ENCODE measurements around the gene GTF3C5.

Gene GTF3C5

DNA sequence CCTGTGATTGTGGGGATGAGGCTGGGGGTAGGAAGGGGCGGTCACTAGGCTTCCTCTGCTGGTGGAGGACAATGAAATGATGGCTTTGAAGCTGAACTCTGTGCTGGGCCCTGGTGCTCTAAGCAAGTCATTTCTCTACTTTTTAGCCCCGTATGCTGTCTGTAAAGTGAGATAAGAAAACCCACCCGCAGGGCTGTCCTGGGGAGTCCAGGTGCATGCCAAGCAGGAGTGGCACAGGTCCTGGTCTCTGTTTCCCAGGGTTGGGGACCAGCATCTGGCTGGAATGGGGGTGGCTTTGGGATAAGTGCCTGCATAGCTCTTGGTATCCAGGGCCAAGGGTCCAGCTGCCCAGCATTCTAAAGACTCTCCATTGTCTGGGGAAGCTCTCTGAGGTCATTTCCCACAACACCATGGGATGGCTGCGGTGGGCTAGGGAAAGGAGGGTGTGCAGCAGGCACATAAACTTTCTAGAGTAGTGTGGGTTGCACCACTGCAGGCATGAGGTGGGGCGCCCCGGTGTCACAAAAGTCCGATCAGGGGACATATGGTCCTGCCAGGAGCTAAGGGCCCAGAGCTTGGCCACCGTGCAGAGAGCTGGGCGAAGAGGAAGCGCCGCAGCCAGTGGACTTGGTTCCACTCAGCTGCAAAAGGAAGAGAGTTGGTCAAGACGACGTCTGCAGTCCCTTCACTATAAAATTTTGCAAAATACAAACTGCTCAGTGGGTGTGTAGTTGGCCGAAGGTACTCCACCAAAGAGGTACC is 25.6 kb upstream of the GTF3C5 start:
- H3K27me3 ChIP-seq: peaks cover 21% of the 10 kb centered on the region
- no peak overlapping the region for H3K4me3 ChIP-seq (ENCODE audit: low read depth, low read length)
- no peak for DNase-seq
- no peaks in the 10 kb centered on the region for H3K9me3 ChIP-seq
- no peaks in the 10 kb centered on the region for H3K36me3 ChIP-seq
- TF ChIP-seq, protein P1, sequence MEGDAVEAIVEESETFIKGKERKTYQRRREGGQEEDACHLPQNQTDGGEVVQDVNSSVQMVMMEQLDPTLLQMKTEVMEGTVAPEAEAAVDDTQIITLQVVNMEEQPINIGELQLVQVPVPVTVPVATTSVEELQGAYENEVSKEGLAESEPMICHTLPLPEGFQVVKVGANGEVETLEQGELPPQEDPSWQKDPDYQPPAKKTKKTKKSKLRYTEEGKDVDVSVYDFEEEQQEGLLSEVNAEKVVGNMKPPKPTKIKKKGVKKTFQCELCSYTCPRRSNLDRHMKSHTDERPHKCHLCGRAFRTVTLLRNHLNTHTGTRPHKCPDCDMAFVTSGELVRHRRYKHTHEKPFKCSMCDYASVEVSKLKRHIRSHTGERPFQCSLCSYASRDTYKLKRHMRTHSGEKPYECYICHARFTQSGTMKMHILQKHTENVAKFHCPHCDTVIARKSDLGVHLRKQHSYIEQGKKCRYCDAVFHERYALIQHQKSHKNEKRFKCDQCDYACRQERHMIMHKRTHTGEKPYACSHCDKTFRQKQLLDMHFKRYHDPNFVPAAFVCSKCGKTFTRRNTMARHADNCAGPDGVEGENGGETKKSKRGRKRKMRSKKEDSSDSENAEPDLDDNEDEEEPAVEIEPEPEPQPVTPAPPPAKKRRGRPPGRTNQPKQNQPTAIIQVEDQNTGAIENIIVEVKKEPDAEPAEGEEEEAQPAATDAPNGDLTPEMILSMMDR (IDR thresholded peaks at IDR 0.05; ENCODE audit: low read depth, low read length): no peak
- H3K4me1 ChIP-seq: no peaks in the 10 kb centered on the region; the same call in 1 of the 2 replicates

DNA sequence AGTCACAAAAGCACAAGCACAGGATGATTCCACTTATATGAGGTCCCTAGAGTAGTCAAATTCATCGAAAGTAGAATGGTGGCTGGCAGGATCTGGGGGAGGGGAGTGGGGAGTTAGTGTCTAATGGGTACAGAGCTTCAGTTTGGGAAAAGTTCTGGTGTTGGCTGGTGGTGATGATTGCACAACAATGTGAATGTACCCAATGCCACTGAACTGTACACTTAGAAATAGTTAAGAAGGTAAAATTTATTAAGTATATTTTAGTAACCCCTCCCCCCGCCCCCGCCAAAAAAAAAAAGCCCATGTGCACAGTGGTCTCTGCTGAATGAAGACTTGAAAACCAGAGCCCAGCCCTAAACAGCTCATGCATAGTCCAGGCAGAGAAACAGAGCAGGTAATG is 24.8 kb upstream of the GTF3C5 start:
- Histone ChIP-seq H3K27me3 (peaks cover 14% of the 10 kb centered on the region), H3K4me3 (ENCODE audit: low read depth, low read length) (no peak overlapping the region), H3K36me3 (no peaks in the 10 kb centered on the region), H3K4me1 (no peaks in the 10 kb centered on the region; the same call in 1 of the 2 replicates), H3K9me3 (no peaks in the 10 kb centered on the region)
- TF ChIP-seq, protein P1 (IDR thresholded peaks at IDR 0.05; ENCODE audit: low read depth, low read length): no peak
- no peak for DNase-seq

DNA sequence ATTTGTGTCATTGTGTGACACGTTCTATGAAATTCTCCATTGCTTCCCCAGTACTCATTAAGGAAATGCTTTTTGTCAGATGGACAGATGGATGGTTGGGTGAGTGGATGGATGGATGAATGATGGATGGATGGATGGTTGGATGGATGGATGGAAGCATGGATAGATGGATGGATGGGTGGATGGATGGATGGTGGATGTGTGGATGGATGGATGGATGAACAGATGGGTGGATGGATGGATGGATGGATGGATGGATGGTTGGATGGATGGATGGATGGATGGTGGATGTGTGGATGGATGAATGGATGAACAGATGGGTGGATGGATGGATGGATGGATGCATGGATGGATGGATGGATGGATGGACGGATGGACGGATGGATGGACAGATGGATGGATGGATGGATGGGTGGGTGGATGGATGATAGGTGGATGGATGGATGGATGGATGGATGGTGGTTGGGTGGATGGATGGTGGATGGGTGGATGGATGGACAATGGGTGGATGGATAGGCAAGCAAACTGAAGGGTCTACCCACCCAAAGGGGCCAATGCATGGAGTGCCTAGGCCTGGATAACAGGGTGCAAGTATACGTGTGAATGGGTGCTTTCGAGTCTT is 24.0 kb upstream of the GTF3C5 start:
- TF ChIP-seq, protein P1 (IDR thresholded peaks at IDR 0.05; ENCODE audit: low read depth, low read length): no peak
- Histone ChIP-seq H3K27me3 (peaks cover 11% of the 10 kb centered on the region; the same call in 1 of the 2 replicates), H3K36me3 (no peaks in the 10 kb centered on the region), H3K9me3 (no peaks in the 10 kb centered on the region), H3K4me1 (no peaks in the 10 kb centered on the region; the same call in 1 of the 2 replicates), H3K4me3 (ENCODE audit: low read depth, low read length) (no peak overlapping the region)
- DNase-seq: no peak

- Histone ChIP-seq H3K27me3 (peaks cover 17% of the 10 kb centered on the region; the same call in 1 of the 2 replicates), H3K4me3 (ENCODE audit: low read depth, low read length) (no peak overlapping the region), H3K36me3 (no peaks in the 10 kb centered on the region), H3K4me1 (no peaks in the 10 kb centered on the region; the same call in 1 of the 2 replicates), H3K9me3 (no peaks in the 10 kb centered on the region)
- TF ChIP-seq, protein P1 (IDR thresholded peaks at IDR 0.05; ENCODE audit: low read depth, low read length): no peak
- no peak for DNase-seq
Measured at GRCh38 chr9:133008406-133008805, 22.4 kb upstream of the GTF3C5 start.

DNA sequence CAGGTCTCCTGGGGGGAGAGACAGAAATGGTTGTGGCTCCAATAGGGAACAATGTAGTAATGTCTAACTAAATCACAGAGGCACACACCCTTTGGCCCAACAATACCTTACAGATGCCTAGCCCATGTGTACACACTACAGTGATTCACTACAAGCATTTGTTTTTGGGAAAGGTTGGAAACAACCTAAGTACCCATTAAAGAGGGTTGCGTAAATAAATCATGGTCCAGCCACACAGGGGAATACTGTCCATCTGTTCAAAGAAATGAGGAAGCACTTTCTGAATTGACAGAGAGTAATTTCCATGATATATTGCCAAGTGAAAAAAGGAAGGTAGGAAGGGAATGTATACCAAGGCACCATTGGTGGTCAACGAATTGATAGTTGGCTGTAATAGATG is 22.0 kb upstream of the GTF3C5 start:
- no peaks in the 10 kb centered on the region; the same call in 1 of the 2 replicates for H3K4me1 ChIP-seq
- H3K9me3 ChIP-seq: no peaks in the 10 kb centered on the region
- TF ChIP-seq, protein P1 (IDR thresholded peaks at IDR 0.05; ENCODE audit: low read depth, low read length): no peak
- H3K4me3 ChIP-seq (ENCODE audit: low read depth, low read length): no peak overlapping the region
- H3K36me3 ChIP-seq: no peaks in the 10 kb centered on the region
- peaks cover 20% of the 10 kb centered on the region; the same call in 1 of the 2 replicates for H3K27me3 ChIP-seq
- DNase-seq: no peak

Data from BE2C (cell line).